DMS53 (cell line): Measurements from ENCODE around the gene SRL.
A peak's percentile ranks its signal among the peaks of the same experiment; 100 is the strongest.
"Not testable (repeated sequence)": the region's sequence is repeated elsewhere in the genome, so short reads cannot be mapped to it uniquely, and the experiment has no call there.

Source experiments
- DNase-seq: peaks from one replicate; lab custom pipeline; 2025; lab: John Stamatoyannopoulos, UW

Gene SRL

GRCh38 chr16:4226251-4227039 is 15.4 kb downstream of the SRL start:
- no peak for DNase-seq

- DNase-seq = no peak
Observed at GRCh38 chr16:4225075-4225474, 16.8 kb downstream of the SRL start.

GRCh38 chr16:4220358-4220757 is 21.5 kb downstream of the SRL start:
- DNase-seq = no peak

- no peak for DNase-seq
Observed at GRCh38 chr16:4218202-4218601, 23.7 kb downstream of the SRL start.

- no peak for DNase-seq
Observed at GRCh38 chr16:4217204-4218131, 24.4 kb downstream of the SRL start.

GRCh38 chr16:4216596-4216995 is 25.3 kb downstream of the SRL start:
- DNase-seq = no peak

GRCh38 chr16:4215106-4215505 is 26.8 kb downstream of the SRL start:
- DNase-seq = no peak

GRCh38 chr16:4214215-4214621 is 27.7 kb downstream of the SRL start:
- DNase-seq = no peak

- no peak for DNase-seq
Observed at GRCh38 chr16:4213737-4214136, 28.1 kb downstream of the SRL start.

- peak; percentile 16 for DNase-seq
Observed at GRCh38 chr16:4212934-4213296, 29.0 kb downstream of the SRL start.

GRCh38 chr16:4212211-4212933 is 29.5 kb downstream of the SRL start:
- no peak for DNase-seq

- not testable (repeated sequence) for DNase-seq
Observed at GRCh38 chr16:4211445-4212210, 30.3 kb downstream of the SRL start.

- DNase-seq = no peak
Observed at GRCh38 chr16:4209666-4210065, 32.2 kb downstream of the SRL start.

- no peak for DNase-seq
Observed at GRCh38 chr16:4208341-4208751, 33.5 kb downstream of the SRL start.

GRCh38 chr16:4207683-4208340 is 34.1 kb downstream of the SRL start:
- DNase-seq = no peak

- no peak for DNase-seq
Observed at GRCh38 chr16:4207229-4207628, 34.7 kb downstream of the SRL start.

GRCh38 chr16:4206680-4207079 is 35.2 kb downstream of the SRL start:
- no peak for DNase-seq

GRCh38 chr16:4205971-4206370 is 35.9 kb downstream of the SRL start:
- no peak for DNase-seq

- DNase-seq = no peak
Observed at GRCh38 chr16:4204521-4204920, 37.4 kb downstream of the SRL start.

GRCh38 chr16:4203748-4204147 is 38.1 kb downstream of the SRL start:
- no peak for DNase-seq
